Measurements from ENCODE around the gene PACSIN2.

Gene PACSIN2

DNA sequence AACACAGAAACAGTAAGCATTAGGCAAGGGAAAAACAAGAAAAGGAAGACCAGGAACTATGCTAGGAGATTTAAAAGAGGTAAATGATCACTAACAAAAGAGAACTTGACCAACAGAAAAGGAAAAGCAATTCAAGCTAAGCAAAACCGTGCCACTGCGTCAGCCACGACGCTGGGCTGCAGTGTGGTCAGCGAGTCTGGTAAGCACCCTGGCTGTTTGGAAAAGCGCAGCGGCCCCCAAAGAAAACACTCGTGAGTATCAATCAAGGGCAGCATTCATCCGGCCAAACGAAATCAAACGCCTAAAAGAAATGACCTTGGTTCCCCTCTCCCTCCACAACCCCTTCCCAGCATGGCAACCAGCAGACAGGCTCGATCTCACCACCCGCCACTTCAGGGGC, 28.8 kb downstream of the PACSIN2 start:
- no peaks in the 10 kb centered on the region for H3K9me3 ChIP-seq (ENCODE audit: control insufficient read depth in 1 of 2, low read length in 2 of 2)
- H3K27ac ChIP-seq (ENCODE audit: low read length) = no peak overlapping the region
- H3K4me3 ChIP-seq (ENCODE audit: low read depth in 1 of 2, low read length in 2 of 2) = no peak overlapping the region
- no peaks in the 10 kb centered on the region for H3K36me3 ChIP-seq (ENCODE audit: control insufficient read depth in 1 of 2, insufficient read depth in 2 of 2, low read length in 2 of 2)
- no peaks in the 10 kb centered on the region for H3K27me3 ChIP-seq (ENCODE audit: low read depth, low read length)
- peaks cover 7 to 12% of the 10 kb centered on the region in 2 donors for H3K4me1 ChIP-seq (ENCODE audit: control insufficient read depth in 1 of 2, insufficient read depth in 2 of 2, low read length in 2 of 2)

DNA sequence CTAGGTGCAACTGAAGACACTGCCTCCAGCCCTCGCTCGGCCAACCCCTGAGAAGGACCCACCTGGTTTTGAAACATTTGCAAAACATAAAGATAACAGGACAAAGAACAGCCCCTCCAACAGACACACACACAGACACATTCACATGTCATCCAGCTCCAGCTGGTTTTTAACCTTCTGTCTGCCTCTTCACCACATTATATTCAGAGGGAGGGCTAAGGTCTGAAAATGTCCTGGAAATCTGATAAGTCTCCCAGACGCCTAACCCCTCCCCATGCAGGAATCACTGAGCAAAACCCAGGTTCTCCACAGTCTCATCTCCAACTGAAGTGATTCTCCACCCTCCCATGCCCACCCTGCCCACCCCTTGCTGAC, 29.4 kb downstream of the PACSIN2 start:
- Histone ChIP-seq H3K4me1 (ENCODE audit: control insufficient read depth in 1 of 2, insufficient read depth in 2 of 2, low read length in 2 of 2) (peaks cover 4 to 6% of the 10 kb centered on the region in 2 donors), H3K4me3 (ENCODE audit: low read depth in 1 of 2, low read length in 2 of 2) (no peak overlapping the region), H3K27ac (ENCODE audit: low read length) (no peak overlapping the region), H3K27me3 (ENCODE audit: low read depth, low read length) (no peaks in the 10 kb centered on the region), H3K9me3 (ENCODE audit: control insufficient read depth in 1 of 2, low read length in 2 of 2) (no peaks in the 10 kb centered on the region), H3K36me3 (ENCODE audit: control insufficient read depth in 1 of 2, insufficient read depth in 2 of 2, low read length in 2 of 2) (no peaks in the 10 kb centered on the region)

GRCh38 chr22:42984814-42985530, 30.0 kb downstream of the PACSIN2 start:
- H3K4me1 ChIP-seq (ENCODE audit: control insufficient read depth in 1 of 2, insufficient read depth in 2 of 2, low read length in 2 of 2) = peaks cover under 1 to 4% of the 10 kb centered on the region in 2 donors
- no peaks in the 10 kb centered on the region for H3K36me3 ChIP-seq (ENCODE audit: control insufficient read depth in 1 of 2, insufficient read depth in 2 of 2, low read length in 2 of 2)
- no peaks in the 10 kb centered on the region for H3K9me3 ChIP-seq (ENCODE audit: control insufficient read depth in 1 of 2, low read length in 2 of 2)
- no peaks in the 10 kb centered on the region for H3K27me3 ChIP-seq (ENCODE audit: low read depth, low read length)
- no peak overlapping the region for H3K4me3 ChIP-seq (ENCODE audit: low read depth in 1 of 2, low read length in 2 of 2)
- H3K27ac ChIP-seq (ENCODE audit: low read length) = no peak overlapping the region

- Histone ChIP-seq H3K4me1 (ENCODE audit: control insufficient read depth in 1 of 2, insufficient read depth in 2 of 2, low read length in 2 of 2) (peaks cover 0 to 4% of the 10 kb centered on the region in 2 donors), H3K27ac (ENCODE audit: low read length) (no peak overlapping the region), H3K36me3 (ENCODE audit: control insufficient read depth in 1 of 2, insufficient read depth in 2 of 2, low read length in 2 of 2) (no peaks in the 10 kb centered on the region)
Measured at GRCh38 chr22:42984397-42984796, 30.6 kb downstream of the PACSIN2 start.

GRCh38 chr22:42983470-42983869, 31.5 kb downstream of the PACSIN2 start:
- Histone ChIP-seq H3K9me3 (ENCODE audit: control insufficient read depth in 1 of 2, low read length in 2 of 2) (no peaks in the 10 kb centered on the region), H3K36me3 (ENCODE audit: control insufficient read depth in 1 of 2, insufficient read depth in 2 of 2, low read length in 2 of 2) (no peaks in the 10 kb centered on the region), H3K27me3 (ENCODE audit: low read depth, low read length) (no peaks in the 10 kb centered on the region), H3K27ac (ENCODE audit: low read length) (no peak overlapping the region), H3K4me1 (ENCODE audit: control insufficient read depth in 1 of 2, insufficient read depth in 2 of 2, low read length in 2 of 2) (peaks cover 7 to 9% of the 10 kb centered on the region in 2 donors), H3K4me3 (ENCODE audit: low read depth in 1 of 2, low read length in 2 of 2) (no peak overlapping the region)

More at GRCh38 chr22:42984397-42984796, 30.6 kb downstream of the PACSIN2 start:
- no peaks in the 10 kb centered on the region for H3K9me3 ChIP-seq (ENCODE audit: control insufficient read depth in 1 of 2, low read length in 2 of 2)
- no peaks in the 10 kb centered on the region for H3K27me3 ChIP-seq (ENCODE audit: low read depth, low read length)
- no peak overlapping the region for H3K4me3 ChIP-seq (ENCODE audit: low read depth in 1 of 2, low read length in 2 of 2)

DNA sequence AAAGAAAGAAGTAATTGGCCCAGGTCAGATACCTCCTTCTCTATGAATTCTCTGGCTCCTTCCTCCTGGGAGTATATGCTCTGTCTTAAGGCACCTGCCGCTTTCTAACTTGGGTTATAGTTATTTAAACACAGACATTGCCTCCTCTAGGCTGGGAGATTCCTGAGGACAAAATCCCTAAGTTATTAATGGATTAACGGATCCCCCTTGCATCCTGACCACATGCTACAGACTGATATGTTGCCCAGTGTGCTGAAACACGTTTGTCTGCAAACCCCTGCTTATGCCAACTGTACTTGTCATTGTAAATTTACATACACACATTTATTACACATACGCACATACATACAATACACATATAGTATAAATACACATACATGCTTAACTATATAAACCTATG, 35.3 kb downstream of the PACSIN2 start:
- no peaks in the 10 kb centered on the region for H3K36me3 ChIP-seq (ENCODE audit: control insufficient read depth in 1 of 2, insufficient read depth in 2 of 2, low read length in 2 of 2)
- H3K4me1 ChIP-seq (ENCODE audit: control insufficient read depth in 1 of 2, insufficient read depth in 2 of 2, low read length in 2 of 2) = peaks cover 7 to 17% of the 10 kb centered on the region in 2 donors

DNA sequence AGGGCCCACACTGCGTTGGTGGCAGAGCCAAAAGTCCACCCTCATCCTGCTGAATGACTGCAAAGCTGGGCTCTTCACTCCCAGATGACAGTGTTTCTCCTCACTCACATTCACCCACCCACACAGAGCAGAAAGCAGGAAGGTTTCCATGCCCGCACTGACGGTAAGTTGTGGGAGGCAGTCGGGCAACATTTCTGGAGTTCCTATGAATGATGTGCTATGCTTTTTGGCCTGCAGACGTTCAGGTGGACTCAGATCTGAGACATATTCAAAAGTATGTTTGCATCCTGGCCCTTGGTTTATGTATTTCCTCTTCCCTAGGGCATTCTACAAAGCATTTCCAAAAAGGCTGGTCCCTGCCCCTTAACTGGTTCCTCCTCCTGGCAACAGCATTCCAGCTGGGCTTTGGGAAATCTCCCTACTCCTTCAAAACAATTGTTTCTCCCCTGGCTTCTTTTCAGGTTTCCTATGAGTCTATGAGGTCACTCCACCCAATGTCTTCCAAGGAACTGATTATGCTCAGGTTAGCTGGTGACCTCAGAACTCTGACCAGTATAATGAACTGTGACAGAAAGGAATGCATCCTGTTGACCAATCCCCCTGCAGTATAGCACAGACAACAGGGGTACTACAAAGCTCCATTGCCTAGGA, 36.4 kb downstream of the PACSIN2 start:
- H3K36me3 ChIP-seq (ENCODE audit: control insufficient read depth in 1 of 2, insufficient read depth in 2 of 2, low read length in 2 of 2) = no peaks in the 10 kb centered on the region
- peaks cover 7 to 14% of the 10 kb centered on the region in 2 donors for H3K4me1 ChIP-seq (ENCODE audit: control insufficient read depth in 1 of 2, insufficient read depth in 2 of 2, low read length in 2 of 2)
- H3K27ac ChIP-seq (ENCODE audit: low read length) = peak overlapping the region; percentile 28
- H3K4me3 ChIP-seq (ENCODE audit: low read depth in 1 of 2, low read length in 2 of 2) = no peak overlapping the region
- H3K27me3 ChIP-seq (ENCODE audit: low read depth, low read length) = no peaks in the 10 kb centered on the region
- H3K9me3 ChIP-seq (ENCODE audit: control insufficient read depth in 1 of 2, low read length in 2 of 2) = no peaks in the 10 kb centered on the region

More for the DNA sequence above, 35.3 kb downstream of the PACSIN2 start:
- Histone ChIP-seq H3K9me3 (ENCODE audit: control insufficient read depth in 1 of 2, low read length in 2 of 2) (no peaks in the 10 kb centered on the region), H3K4me3 (ENCODE audit: low read depth in 1 of 2, low read length in 2 of 2) (no peak overlapping the region), H3K27ac (ENCODE audit: low read length) (no peak overlapping the region), H3K27me3 (ENCODE audit: low read depth, low read length) (no peaks in the 10 kb centered on the region)

DNA sequence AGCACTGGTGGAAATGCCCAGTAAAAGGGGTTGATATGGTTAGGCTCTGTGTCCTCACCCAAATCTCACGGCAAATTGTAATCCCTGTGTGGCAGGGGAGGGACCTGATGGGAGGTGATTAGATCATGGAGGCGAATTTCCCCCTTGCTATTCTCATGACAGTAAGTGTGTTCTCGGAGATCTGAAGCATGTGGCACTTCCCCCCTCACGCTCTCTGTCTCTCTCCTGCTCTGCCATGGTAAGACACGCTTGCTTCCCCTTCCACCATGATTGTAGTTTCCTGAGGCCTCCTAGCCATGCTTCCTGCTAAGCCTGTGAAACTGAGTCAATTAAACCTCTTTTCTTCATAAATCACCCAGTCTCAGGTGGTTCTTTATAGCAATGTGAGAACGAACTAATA, 37.4 kb downstream of the PACSIN2 start:
- Histone ChIP-seq H3K27me3 (ENCODE audit: low read depth, low read length) (no peaks in the 10 kb centered on the region), H3K4me1 (ENCODE audit: control insufficient read depth in 1 of 2, insufficient read depth in 2 of 2, low read length in 2 of 2) (peaks cover 14 to 22% of the 10 kb centered on the region in 2 donors), H3K27ac (ENCODE audit: low read length) (no peak overlapping the region), H3K36me3 (ENCODE audit: control insufficient read depth in 1 of 2, insufficient read depth in 2 of 2, low read length in 2 of 2) (no peaks in the 10 kb centered on the region), H3K4me3 (ENCODE audit: low read depth in 1 of 2, low read length in 2 of 2) (no peak overlapping the region), H3K9me3 (ENCODE audit: control insufficient read depth in 1 of 2, low read length in 2 of 2) (no peaks in the 10 kb centered on the region)

DNA sequence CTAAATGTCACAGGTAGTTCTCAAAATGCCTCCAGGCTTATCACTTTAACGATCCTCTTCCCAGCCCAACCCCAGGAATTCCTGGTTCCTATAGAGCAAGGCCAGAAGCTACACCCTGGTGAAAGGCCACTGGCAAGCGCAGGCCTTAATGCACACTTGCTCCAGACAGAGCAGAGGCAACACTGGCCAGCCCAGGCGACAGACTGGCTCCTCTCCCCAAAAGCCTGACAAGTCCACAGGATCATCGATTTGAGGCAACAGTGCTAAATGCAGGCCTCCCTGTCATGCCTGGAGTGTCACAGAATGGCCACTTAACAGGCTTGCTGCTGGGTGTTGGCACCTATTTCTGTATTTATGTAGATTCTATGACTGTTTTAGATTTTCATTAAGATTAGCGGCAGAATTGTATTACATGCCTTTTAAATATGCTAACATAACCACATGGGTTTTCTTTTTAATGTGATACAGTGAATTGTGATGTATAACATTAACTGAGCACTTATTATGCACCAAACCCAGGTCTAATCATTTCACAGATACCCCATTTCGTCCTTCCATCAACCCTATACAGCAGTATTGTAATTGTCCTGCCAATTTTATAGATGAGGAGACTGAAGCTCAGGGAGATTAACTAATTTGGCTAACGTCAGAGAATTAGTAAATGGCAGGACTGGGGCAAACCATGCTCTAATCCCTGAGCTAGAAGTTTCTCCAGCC, 38.6 kb downstream of the PACSIN2 start:
- H3K27me3 ChIP-seq (ENCODE audit: low read depth, low read length) = no peaks in the 10 kb centered on the region
- H3K4me1 ChIP-seq (ENCODE audit: control insufficient read depth in 1 of 2, insufficient read depth in 2 of 2, low read length in 2 of 2) = peaks cover 14 to 22% of the 10 kb centered on the region in 2 donors
- H3K36me3 ChIP-seq (ENCODE audit: control insufficient read depth in 1 of 2, insufficient read depth in 2 of 2, low read length in 2 of 2) = no peaks in the 10 kb centered on the region
- no peaks in the 10 kb centered on the region for H3K9me3 ChIP-seq (ENCODE audit: control insufficient read depth in 1 of 2, low read length in 2 of 2)
- no peak overlapping the region for H3K27ac ChIP-seq (ENCODE audit: low read length)
- no peak overlapping the region for H3K4me3 ChIP-seq (ENCODE audit: low read depth in 1 of 2, low read length in 2 of 2)

GRCh38 chr22:42974223-42974622, 40.7 kb downstream of the PACSIN2 start:
- H3K4me1 ChIP-seq (ENCODE audit: control insufficient read depth in 1 of 2, insufficient read depth in 2 of 2, low read length in 2 of 2) = peaks cover 13 to 22% of the 10 kb centered on the region in 2 donors
- H3K36me3 ChIP-seq (ENCODE audit: control insufficient read depth in 1 of 2, insufficient read depth in 2 of 2, low read length in 2 of 2) = no peaks in the 10 kb centered on the region
- H3K27me3 ChIP-seq (ENCODE audit: low read depth, low read length) = no peaks in the 10 kb centered on the region
- H3K9me3 ChIP-seq (ENCODE audit: control insufficient read depth in 1 of 2, low read length in 2 of 2) = no peaks in the 10 kb centered on the region
- H3K4me3 ChIP-seq (ENCODE audit: low read depth in 1 of 2, low read length in 2 of 2) = no peak overlapping the region
- H3K27ac ChIP-seq (ENCODE audit: low read length) = no peak overlapping the region

DNA sequence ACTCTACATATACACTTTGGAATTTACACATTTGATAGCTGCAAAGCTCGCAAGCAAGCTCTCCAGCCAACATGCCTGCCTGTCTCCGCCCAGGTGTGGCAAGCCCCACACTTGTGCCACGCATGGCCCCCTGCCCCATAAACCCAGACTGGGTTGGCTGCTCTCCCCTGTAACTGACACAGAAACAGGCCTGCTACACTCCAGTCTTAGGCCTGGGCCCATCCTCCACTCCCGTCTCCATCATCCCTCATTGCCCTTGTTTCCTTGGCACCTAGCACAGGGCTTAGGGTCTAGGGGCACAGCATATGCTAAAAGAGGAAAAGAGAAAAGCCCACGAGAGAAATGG, 41.4 kb downstream of the PACSIN2 start:
- peaks cover 7 to 18% of the 10 kb centered on the region in 2 donors for H3K4me1 ChIP-seq (ENCODE audit: control insufficient read depth in 1 of 2, insufficient read depth in 2 of 2, low read length in 2 of 2)
- no peaks in the 10 kb centered on the region for H3K27me3 ChIP-seq (ENCODE audit: low read depth, low read length)
- no peaks in the 10 kb centered on the region for H3K36me3 ChIP-seq (ENCODE audit: control insufficient read depth in 1 of 2, insufficient read depth in 2 of 2, low read length in 2 of 2)
- no peak overlapping the region for H3K4me3 ChIP-seq (ENCODE audit: low read depth in 1 of 2, low read length in 2 of 2)
- H3K27ac ChIP-seq (ENCODE audit: low read length) = peak overlapping the region; percentile 4
- no peaks in the 10 kb centered on the region for H3K9me3 ChIP-seq (ENCODE audit: control insufficient read depth in 1 of 2, low read length in 2 of 2)
